ENCODE results near the gene PHC2. TPM values are rescaled to one million over a fixed set of nuclear protein-coding genes. Genes with fewer than 3 reads are reported as not detected.
"Not testable (repeated sequence)": the region's sequence is repeated elsewhere in the genome, so short reads cannot be mapped to it uniquely, and the experiment has no call there.

PHC2 gene
- total RNA-seq, 2 experiments from 2014 or later: 21.4 to 22.5 TPM

GRCh38 chr1:33296082-33296458 is 134.8 kb downstream of the PHC2 start:
- POLR2A ChIA-PET: interaction anchor here (1.0 kb wide), 1 partner anchor 54 kb away, joined by 4 read pairs; no protein-coding TSS in a partner anchor
- peaks cover 5% of the 10 kb centered on the region for H3K4me1 Mint-ChIP-seq (ENCODE audit: low read depth)
- H3K36me3 Mint-ChIP-seq: peaks cover 5% of the 10 kb centered on the region
- no peak overlapping the region for H3K4me3 Mint-ChIP-seq
- no peak overlapping the region for H3K27ac Mint-ChIP-seq
- no peaks in the 10 kb centered on the region for H3K9me3 Mint-ChIP-seq
- DNase-seq: no peak
- intact Hi-C loops (cut with micrococcal nuclease): loop anchor here (5.0 kb wide), 2 partner anchors 51 to 169 kb away; no protein-coding TSS in a partner anchor
- CTCF ChIA-PET: interaction anchor here (0.8 to 5.7 kb wide), 48 partner anchors 10 to 337 kb away, joined by 3 to 103 read pairs (median 5); partner anchors contain the start of genes TRIM62 and ZSCAN20
- no peaks in the 10 kb centered on the region for H3K27me3 Mint-ChIP-seq

- no peaks in the 10 kb centered on the region for H3K27me3 Mint-ChIP-seq
Measured at GRCh38 chr1:33295450-33296081, 135.3 kb downstream of the PHC2 start.

GRCh38 chr1:33295023-33295422 is 135.9 kb downstream of the PHC2 start:
- intact Hi-C loops (cut with micrococcal nuclease): loop anchor here (1.0 to 5.0 kb wide), 4 partner anchors 52 to 175 kb away; no protein-coding TSS in a partner anchor
- H3K27ac Mint-ChIP-seq: no peak overlapping the region
- CTCF ChIA-PET: interaction anchor here (0.7 to 5.7 kb wide), 46 partner anchors 9 to 583 kb away, joined by 3 to 103 read pairs (median 5); partner anchors contain the start of genes TRIM62 and ZSCAN20

More at GRCh38 chr1:33295450-33296081, 135.3 kb downstream of the PHC2 start:
- Mint-ChIP-seq H3K9me3 (no peaks in the 10 kb centered on the region), H3K4me1 (ENCODE audit: low read depth) (peaks cover 5% of the 10 kb centered on the region), H3K27ac (no peak overlapping the region), H3K36me3 (peaks cover 5% of the 10 kb centered on the region), H3K4me3 (no peak overlapping the region)
- peak; percentile 94 for DNase-seq
- ChIA-PET CTCF (interaction anchor here (0.7 to 5.7 kb wide), 53 partner anchors 9 to 584 kb away, joined by 3 to 103 read pairs (median 4); partner anchors contain the start of genes TRIM62 and ZSCAN20), POLR2A (interaction anchor here (1.0 kb wide), 1 partner anchor 54 kb away, joined by 4 read pairs; no protein-coding TSS in a partner anchor)
- intact Hi-C loops (cut with micrococcal nuclease): loop anchor here (1.0 to 5.0 kb wide), 4 partner anchors 52 to 175 kb away; no protein-coding TSS in a partner anchor

GRCh38 chr1:33294071-33295010 is 136.6 kb downstream of the PHC2 start:
- Mint-ChIP-seq H3K9me3 (no peaks in the 10 kb centered on the region), H3K4me3 (no peak overlapping the region), H3K4me1 (ENCODE audit: low read depth) (peaks cover 5% of the 10 kb centered on the region), H3K36me3 (peaks cover 9% of the 10 kb centered on the region), H3K27ac (no peak overlapping the region), H3K27me3 (no peaks in the 10 kb centered on the region)
- ChIA-PET POLR2A (no interaction called here), CTCF (interaction anchor here (0.7 to 5.7 kb wide), 20 partner anchors 9 to 582 kb away, joined by 3 to 103 read pairs (median 8); partner anchors contain the start of genes TRIM62 and ZSCAN20)
- DNase-seq: no peak
- intact Hi-C loops (cut with micrococcal nuclease): loop anchor here (1.0 to 5.0 kb wide), 4 partner anchors 53 to 176 kb away; no protein-coding TSS in a partner anchor

More at GRCh38 chr1:33295023-33295422, 135.9 kb downstream of the PHC2 start:
- Mint-ChIP-seq H3K27me3 (no peaks in the 10 kb centered on the region), H3K4me3 (no peak overlapping the region), H3K36me3 (peaks cover 5% of the 10 kb centered on the region), H3K9me3 (no peaks in the 10 kb centered on the region), H3K4me1 (ENCODE audit: low read depth) (peaks cover 5% of the 10 kb centered on the region)
- POLR2A ChIA-PET: interaction anchor here (1.0 kb wide), 1 partner anchor 55 kb away, joined by 4 read pairs; no protein-coding TSS in a partner anchor
- DNase-seq: no peak

- H3K36me3 Mint-ChIP-seq: peaks cover 12% of the 10 kb centered on the region
- H3K27me3 Mint-ChIP-seq: no peaks in the 10 kb centered on the region
- H3K4me1 Mint-ChIP-seq (ENCODE audit: low read depth): peaks cover 5% of the 10 kb centered on the region
- POLR2A ChIA-PET: no interaction called here
- no peak for DNase-seq
- CTCF ChIA-PET: interaction anchor here (0.8 to 5.2 kb wide), 4 partner anchors 10 to 191 kb away, joined by 3 to 97 read pairs (median 4); partner anchors contain the start of gene ZSCAN20
- H3K9me3 Mint-ChIP-seq: no peaks in the 10 kb centered on the region
- no peak overlapping the region for H3K27ac Mint-ChIP-seq
- intact Hi-C loops (cut with micrococcal nuclease): no loop called here
- H3K4me3 Mint-ChIP-seq: no peak overlapping the region
Measured at GRCh38 chr1:33292726-33293340, 138.1 kb downstream of the PHC2 start.

GRCh38 chr1:33290615-33291014 is 140.3 kb downstream of the PHC2 start:
- H3K4me1 Mint-ChIP-seq (ENCODE audit: low read depth); H3K27me3 Mint-ChIP-seq; CTCF ChIA-PET; DNase-seq; intact Hi-C loops (cut with micrococcal nuclease); H3K27ac Mint-ChIP-seq; H3K4me3 Mint-ChIP-seq; H3K9me3 Mint-ChIP-seq; POLR2A ChIA-PET; H3K36me3 Mint-ChIP-seq: not testable (repeated sequence)

- H3K4me1 Mint-ChIP-seq (ENCODE audit: low read depth): no peaks in the 10 kb centered on the region
- H3K27me3 Mint-ChIP-seq: no peaks in the 10 kb centered on the region
- H3K4me3 Mint-ChIP-seq: no peak overlapping the region
- POLR2A ChIA-PET: no interaction called here
- intact Hi-C loops (cut with micrococcal nuclease): no loop called here
- CTCF ChIA-PET: no interaction called here
- no peaks in the 10 kb centered on the region for H3K9me3 Mint-ChIP-seq
- H3K36me3 Mint-ChIP-seq: peaks cover 9% of the 10 kb centered on the region
- H3K27ac Mint-ChIP-seq: no peak overlapping the region
- DNase-seq: no peak
Measured at GRCh38 chr1:33289858-33290154, 141.1 kb downstream of the PHC2 start.

GRCh38 chr1:33288976-33289857 is 141.7 kb downstream of the PHC2 start:
- Mint-ChIP-seq H3K4me3 (no peak overlapping the region), H3K36me3 (peaks cover 9% of the 10 kb centered on the region), H3K4me1 (ENCODE audit: low read depth) (no peaks in the 10 kb centered on the region), H3K27me3 (no peaks in the 10 kb centered on the region), H3K27ac (no peak overlapping the region), H3K9me3 (no peaks in the 10 kb centered on the region)
- DNase-seq: no peak
- ChIA-PET CTCF (interaction anchor here (1.2 kb wide), 1 partner anchor 8 kb away, joined by 4 read pairs; no protein-coding TSS in a partner anchor), POLR2A (no interaction called here)
- intact Hi-C loops (cut with micrococcal nuclease): no loop called here

- Mint-ChIP-seq H3K9me3 (no peaks in the 10 kb centered on the region), H3K27ac (no peak overlapping the region), H3K4me3 (no peak overlapping the region), H3K4me1 (ENCODE audit: low read depth) (no peaks in the 10 kb centered on the region), H3K36me3 (peaks cover 13% of the 10 kb centered on the region), H3K27me3 (no peaks in the 10 kb centered on the region)
- no peak for DNase-seq
- ChIA-PET POLR2A (no interaction called here), CTCF (no interaction called here)
- intact Hi-C loops (cut with micrococcal nuclease): no loop called here
Measured at GRCh38 chr1:33287317-33287716, 143.6 kb downstream of the PHC2 start.

- H3K9me3 Mint-ChIP-seq: no peaks in the 10 kb centered on the region
- H3K4me1 Mint-ChIP-seq (ENCODE audit: low read depth): no peaks in the 10 kb centered on the region
- peaks cover 18% of the 10 kb centered on the region for H3K36me3 Mint-ChIP-seq
- no peak overlapping the region for H3K4me3 Mint-ChIP-seq
- DNase-seq: no peak
- no peak overlapping the region for H3K27ac Mint-ChIP-seq
- intact Hi-C loops (cut with micrococcal nuclease): no loop called here
- POLR2A ChIA-PET: no interaction called here
- CTCF ChIA-PET: interaction anchor here (1.0 kb wide), 1 partner anchor 9 kb away, joined by 3 read pairs; no protein-coding TSS in a partner anchor
- no peaks in the 10 kb centered on the region for H3K27me3 Mint-ChIP-seq
Measured at GRCh38 chr1:33286451-33287185, 144.3 kb downstream of the PHC2 start.
